IMR-90 (cell line): ENCODE results near the gene GRAMD4. TPM values are rescaled to one million over a fixed set of nuclear protein-coding genes. Genes with fewer than 3 reads are reported as not detected.

ENCODE experiments used
- ATAC-seq: fragments of 200-7000 bp; cut with Tn5 transposase; 2 replicates; pipeline ENCODE4 v1.9.1; 2020; ENCODE audit warnings: low read depth, mild to moderate bottlenecking, moderate library complexity
- BruUV-seq: library from RNA; stranded (reverse); fragments of 400-500 nt; replicated peaks from 2 replicates; lab custom pipeline; 2021; lab: Mats Ljungman, UMichigan
- CTCF ChIA-PET: fragments of 300-600 bp; formaldehyde crosslinking; extraction: SDS; loops from one replicate; lab custom pipeline; 2021; ENCODE audit warnings: antibody characterized with exemption; lab: Yijun Ruan, JAX
- POLR2A ChIA-PET: fragments of 300-600 bp; sonication (Branson Sonifier 250); formaldehyde crosslinking; loops from one replicate; lab custom pipeline; 2022; ENCODE audit warnings: antibody characterized with exemption; ENCODE audit not compliant: unreplicated experiment; lab: Charles Lee
- DNase-seq: peaks from one replicate; pipeline ENCODE4 v3.0.0; 2013
- H2AFZ ChIP-seq: replicated peaks from 2 replicates; pipeline ENCODE3; 2013; ENCODE audit warnings: low read length, mild to moderate bottlenecking; ENCODE audit not compliant: poor library complexity
- H2AK5ac ChIP-seq: 2 replicates; pipeline ENCODE4 v1.6.1; 2013; ENCODE audit warnings: low read depth, low read length, inconsistent platforms
- H2AK9ac ChIP-seq: replicated peaks from 2 replicates; pipeline ENCODE3; 2013; ENCODE audit warnings: mild to moderate bottlenecking, low read depth, low read length, moderate library complexity; ENCODE audit not compliant: poor library complexity
- H2BK120ac ChIP-seq: 2 replicates; pipeline ENCODE4 v1.6.1; 2013; ENCODE audit warnings: low read depth, low read length, inconsistent platforms
- H2BK15ac ChIP-seq: 3 replicates; pipeline ENCODE4 v1.6.1; 2013; ENCODE audit warnings: low read depth, low read length, inconsistent platforms
- H2BK20ac ChIP-seq: 2 replicates; pipeline ENCODE4 v1.6.1; 2013; ENCODE audit warnings: low read depth, mild to moderate bottlenecking, inconsistent platforms, low read length, moderate library complexity
- H2BK5ac ChIP-seq: 2 replicates; pipeline ENCODE4 v1.6.1; 2013; ENCODE audit warnings: mild to moderate bottlenecking, low read depth, low read length, inconsistent platforms; ENCODE audit not compliant: poor library complexity, severe bottlenecking
- H3K14ac ChIP-seq: replicated peaks from 2 replicates; pipeline ENCODE4 v1.6.1; 2013; ENCODE audit warnings: low read depth, low read length, inconsistent platforms
- H3K18ac ChIP-seq: 2 replicates; pipeline ENCODE4 v1.6.1; 2013; ENCODE audit warnings: low read depth, low read length, control low read depth
- H3K23ac ChIP-seq: 2 replicates; pipeline ENCODE4 v1.6.1; 2013; ENCODE audit warnings: low read depth, low read length, inconsistent platforms
- H3K27ac ChIP-seq: 2 replicates; pipeline ENCODE4 v1.5.1; 2013; ENCODE audit warnings: mild to moderate bottlenecking, control low read depth, low read length; ENCODE audit not compliant: insufficient read depth
- H3K27me3 ChIP-seq: 2 replicates; pipeline ENCODE4 v1.6.1; 2013; ENCODE audit warnings: low read length; ENCODE audit not compliant: control insufficient read depth, insufficient read depth
- H3K36me3 ChIP-seq: 2 replicates; pipeline ENCODE4 v1.6.1; 2013; ENCODE audit warnings: low read length, mixed read lengths; ENCODE audit not compliant: control insufficient read depth, insufficient read depth
- H3K4ac ChIP-seq: 2 replicates; pipeline ENCODE4 v1.6.1; 2013; ENCODE audit warnings: low read depth, low read length, inconsistent platforms
- H3K4me1 ChIP-seq: 2 replicates; pipeline ENCODE4 v1.6.1; 2013; ENCODE audit warnings: low read length, mixed read lengths; ENCODE audit not compliant: control insufficient read depth, insufficient read depth
- H3K4me2 ChIP-seq: 2 replicates; pipeline ENCODE4 v1.6.1; 2013; ENCODE audit warnings: low read depth, mild to moderate bottlenecking, control low read depth, low read length, moderate library complexity
- H3K4me3 ChIP-seq: 2 replicates; pipeline ENCODE4 v1.5.1; 2013; ENCODE audit warnings: low read depth, mild to moderate bottlenecking, control low read depth, low read length, moderate library complexity; ENCODE audit not compliant: insufficient read depth
- H3K56ac ChIP-seq: 2 replicates; pipeline ENCODE4 v1.6.1; 2013; ENCODE audit warnings: low read length, inconsistent platforms; ENCODE audit not compliant: insufficient read depth; ENCODE audit errors: extremely low read depth
- H3K79me1 ChIP-seq, 2 experiments: 2 replicates each; pipeline ENCODE4 v1.6.1; 2013; ENCODE audit warnings: low read length in 2 of 2, inconsistent platforms in 1 of 2, low read depth in 1 of 2
- H3K9ac ChIP-seq: 2 replicates; pipeline ENCODE4 v1.6.1; 2013; ENCODE audit warnings: low read depth, low read length, control low read depth
- H3K9me1 ChIP-seq: 2 replicates; pipeline ENCODE4 v1.6.1; 2013; ENCODE audit warnings: low read length, inconsistent platforms; ENCODE audit not compliant: insufficient read depth
- H3K9me3 ChIP-seq: 2 replicates; pipeline ENCODE4 v1.6.1; 2013; ENCODE audit warnings: low read length; ENCODE audit not compliant: control insufficient read depth, insufficient read depth
- H4K20me1 ChIP-seq: 2 replicates; pipeline ENCODE4 v1.6.1; 2013; ENCODE audit warnings: low read length, inconsistent platforms; ENCODE audit not compliant: insufficient read depth
- H4K5ac ChIP-seq: 2 replicates; pipeline ENCODE4 v1.6.1; 2013; ENCODE audit warnings: mild to moderate bottlenecking, low read depth, low read length, control low read depth
- H4K8ac ChIP-seq, 2 experiments: 2 replicates each; pipeline ENCODE4 v1.6.1; 2013; ENCODE audit warnings: low read depth in 2 of 2, low read length in 2 of 2, control low read depth in 1 of 2, inconsistent platforms in 1 of 2
- H4K91ac ChIP-seq: 2 replicates; pipeline ENCODE4 v1.6.1; 2013; ENCODE audit warnings: low read depth, low read length, inconsistent platforms; ENCODE audit not compliant: insufficient read depth
- BHLHE40 ChIP-seq: fragments of 150-350 bp; IDR thresholded peaks from 2 replicates; pipeline ENCODE4 v1.6.1; 2016; ENCODE audit warnings: mild to moderate bottlenecking, low read depth, low read length
- CEBPB ChIP-seq: IDR thresholded peaks from 2 replicates; pipeline ENCODE4 v1.6.1; 2012; ENCODE audit warnings: low read depth, low read length, improper control_type of control experiment
- CHD1 ChIP-seq: IDR thresholded peaks from 2 replicates; pipeline ENCODE4 v1.6.1; 2012; ENCODE audit warnings: low read depth, low read length, improper control_type of control experiment
- FOS ChIP-seq: fragments of 150-350 bp; IDR thresholded peaks from 2 replicates; pipeline ENCODE4 v1.6.1; 2016; ENCODE audit warnings: low read depth, low read length
- MAFK ChIP-seq: IDR thresholded peaks from 2 replicates; pipeline ENCODE4 v1.6.1; 2012; ENCODE audit warnings: low read depth, low read length, improper control_type of control experiment
- MAZ ChIP-seq: IDR thresholded peaks from 2 replicates; pipeline ENCODE4 v1.6.1; 2012; ENCODE audit warnings: low read depth, mild to moderate bottlenecking, low read length, improper control_type of control experiment, moderate library complexity, borderline replicate concordance
- MXI1 ChIP-seq: IDR thresholded peaks from 2 replicates; pipeline ENCODE4 v1.6.1; 2012; ENCODE audit warnings: low read depth, mild to moderate bottlenecking, low read length, moderate library complexity, borderline replicate concordance
- NFE2L2 ChIP-seq: fragments of 150-350 bp; IDR thresholded peaks from 2 replicates; pipeline ENCODE4 v1.6.1; 2016; ENCODE audit warnings: low read depth, mild to moderate bottlenecking, low read length
- POLR2A ChIP-seq: IDR thresholded peaks from 2 replicates; pipeline ENCODE4 v1.6.1; 2012; ENCODE audit warnings: mild to moderate bottlenecking, low read depth, low read length
- RAD21 ChIP-seq: IDR thresholded peaks from 2 replicates; pipeline ENCODE4 v1.6.1; 2012; ENCODE audit warnings: low read length, improper control_type of control experiment
- RCOR1 ChIP-seq: IDR thresholded peaks from 2 replicates; pipeline ENCODE4 v1.6.1; 2012; ENCODE audit warnings: mild to moderate bottlenecking, low read length, improper control_type of control experiment; ENCODE audit not compliant: insufficient replicate concordance
- RFX5 ChIP-seq: IDR thresholded peaks from 2 replicates; pipeline ENCODE4 v1.8.0; 2012; ENCODE audit warnings: low read depth, mild to moderate bottlenecking, low read length, moderate library complexity
- SMC3 ChIP-seq: fragments of 150-350 bp; IDR thresholded peaks from 2 replicates; pipeline ENCODE4 v1.6.1; 2016; ENCODE audit warnings: low read depth, mild to moderate bottlenecking, antibody characterized with exemption, low read length, moderate library complexity
- WGBS, 2 experiments: methylation state at CpG; one replicate each; pipeline versions ENCODE4 v1.1.5 to v1.1.7; 2013; ENCODE audit warnings: missing lambda C conversion rate in 2 of 2; ENCODE audit not compliant: insufficient read length in 1 of 2; ENCODE audit errors: extremely low coverage in 2 of 2; 5-methylcytosine and 5-hydroxymethylcytosine counted together
- dilution Hi-C: fragments of 300-500 bp; cut with HindIII; formaldehyde crosslinking; loops from one replicate; pipeline ENCODE4 v1.14.3; 2018; ENCODE audit warnings: low sequenced_read_pairs; ENCODE audit not compliant: unreplicated experiment
- in situ Hi-C: fragments of 300-500 bp; cut with MboI; formaldehyde crosslinking; loops from 3 replicates; pipeline ENCODE4 v1.14.3; 2019; ENCODE audit warnings: low sequenced_read_pairs, inconsistent platforms, mixed read lengths
- intact Hi-C: fragments of 100-400 bp; cut with micrococcal nuclease; formaldehyde crosslinking; loops from 2 replicates; pipeline ENCODE4 v1.10.0; 2022
- polyA plus RNA-seq, 3 experiments: library from polyadenylated mRNA; depleted of rRNA; stranded (reverse); fragments of >200 nt; gene quantifications; 2 replicates each; pipeline ENCODE4 v1.2.3, GENCODE V29; 2012; ENCODE audit warnings: low replicate concordance in 1 of 3
- total RNA-seq: library from RNA; depleted of rRNA; stranded (reverse); fragments of >200 nt; gene quantifications from 2 replicates; pipeline ENCODE4 v1.2.3, GENCODE V29; 2012
- TF ChIP-seq, protein P1 (sequence below): fragments of 150-350 bp; IDR thresholded peaks from 2 replicates; pipeline ENCODE4 v1.6.1; 2017; ENCODE audit warnings: mild to moderate bottlenecking, antibody characterized with exemption, low read length, low read depth
- TF ChIP-seq, protein P2 (sequence below): conservative IDR thresholded peaks from 2 replicates; pipeline ENCODE4 v1.5.1; 2012; ENCODE audit warnings: mild to moderate bottlenecking, low read depth, low read length, improper control_type of control experiment
- TF ChIP-seq, protein P3 (sequence below): fragments of 150-350 bp; IDR thresholded peaks from 2 replicates; pipeline ENCODE4 v1.6.1; 2016; ENCODE audit warnings: low read depth, mild to moderate bottlenecking, low read length, moderate library complexity, borderline replicate concordance

Gene GRAMD4
- total and polyA plus RNA-seq, 2 of the 4 experiments (the other 2 are of a cell fraction), result 2.7 to 5.8 TPM

- POLR2A ChIA-PET, result no interaction called here
- dilution Hi-C loops, result no loop called here
- H2BK15ac ChIP-seq, result no peak overlapping the region
These were observed 39.1 kb upstream of the GRAMD4 start for GRCh38 chr22:46580940-46581537.

More at GRCh38 chr22:46580940-46581537, 39.1 kb upstream of the GRAMD4 start:
- Histone ChIP-seq H3K4me3 (no peak overlapping the region), H3K14ac (no peak overlapping the region), H3K36me3 (no peaks in the 10 kb centered on the region), H4K91ac (no peak overlapping the region), H3K23ac (no peak overlapping the region), H2BK120ac (no peak overlapping the region), H3K56ac (no peak overlapping the region), H3K4me1 (peaks cover 21% of the 10 kb centered on the region), H4K20me1 (peaks cover 26% of the 10 kb centered on the region), H3K9me3 (no peaks in the 10 kb centered on the region), H2AFZ (no peak overlapping the region), H2AK9ac (no peak overlapping the region), H2BK20ac (no peak overlapping the region), H3K79me1 (peaks cover 12 to 17% of the 10 kb centered on the region in 2 experiments; a peak in 3 of 4 replicates), H3K4ac (no peak overlapping the region), H3K27me3 (peaks cover 5% of the 10 kb centered on the region; the same call in 1 of the 2 replicates), H3K18ac (no peak overlapping the region), H4K8ac (no peak overlapping the region), H3K9ac (no peak overlapping the region), H3K9me1 (no peaks in the 10 kb centered on the region), H4K5ac (no peak overlapping the region), H3K4me2 (no peak overlapping the region), H2AK5ac (no peak overlapping the region), H2BK5ac (no peak overlapping the region), H3K27ac (no peak overlapping the region)
- in situ Hi-C loops, result no loop called here
- CTCF ChIA-PET, result no interaction called here
- intact Hi-C loops, result no loop called here
- ATAC-seq (no peak), DNase-seq (no peak)
- no TSS peak for BruUV-seq
- 93% methylated on average over 6 of the region's 13 CpGs; no CpG with 5 or more reads in 1 of the 2 experiments for WGBS, 2 experiments
- TF ChIP-seq POLR2A (no peak), MAZ (no peak), RAD21 (no peak), RFX5 (no peak), CHD1 (no peak), MAFK (no peak), RCOR1 (no peak), CEBPB (no peak), FOS (no peak), SMC3 (no peak), MXI1 (no peak), BHLHE40 (no peak), NFE2L2 (no peak)
- TF ChIP-seq, protein P1, sequence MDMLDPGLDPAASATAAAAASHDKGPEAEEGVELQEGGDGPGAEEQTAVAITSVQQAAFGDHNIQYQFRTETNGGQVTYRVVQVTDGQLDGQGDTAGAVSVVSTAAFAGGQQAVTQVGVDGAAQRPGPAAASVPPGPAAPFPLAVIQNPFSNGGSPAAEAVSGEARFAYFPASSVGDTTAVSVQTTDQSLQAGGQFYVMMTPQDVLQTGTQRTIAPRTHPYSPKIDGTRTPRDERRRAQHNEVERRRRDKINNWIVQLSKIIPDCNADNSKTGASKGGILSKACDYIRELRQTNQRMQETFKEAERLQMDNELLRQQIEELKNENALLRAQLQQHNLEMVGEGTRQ, result no peak
- TF ChIP-seq, protein P2, sequence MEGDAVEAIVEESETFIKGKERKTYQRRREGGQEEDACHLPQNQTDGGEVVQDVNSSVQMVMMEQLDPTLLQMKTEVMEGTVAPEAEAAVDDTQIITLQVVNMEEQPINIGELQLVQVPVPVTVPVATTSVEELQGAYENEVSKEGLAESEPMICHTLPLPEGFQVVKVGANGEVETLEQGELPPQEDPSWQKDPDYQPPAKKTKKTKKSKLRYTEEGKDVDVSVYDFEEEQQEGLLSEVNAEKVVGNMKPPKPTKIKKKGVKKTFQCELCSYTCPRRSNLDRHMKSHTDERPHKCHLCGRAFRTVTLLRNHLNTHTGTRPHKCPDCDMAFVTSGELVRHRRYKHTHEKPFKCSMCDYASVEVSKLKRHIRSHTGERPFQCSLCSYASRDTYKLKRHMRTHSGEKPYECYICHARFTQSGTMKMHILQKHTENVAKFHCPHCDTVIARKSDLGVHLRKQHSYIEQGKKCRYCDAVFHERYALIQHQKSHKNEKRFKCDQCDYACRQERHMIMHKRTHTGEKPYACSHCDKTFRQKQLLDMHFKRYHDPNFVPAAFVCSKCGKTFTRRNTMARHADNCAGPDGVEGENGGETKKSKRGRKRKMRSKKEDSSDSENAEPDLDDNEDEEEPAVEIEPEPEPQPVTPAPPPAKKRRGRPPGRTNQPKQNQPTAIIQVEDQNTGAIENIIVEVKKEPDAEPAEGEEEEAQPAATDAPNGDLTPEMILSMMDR, result no peak
- TF ChIP-seq, protein P3, sequence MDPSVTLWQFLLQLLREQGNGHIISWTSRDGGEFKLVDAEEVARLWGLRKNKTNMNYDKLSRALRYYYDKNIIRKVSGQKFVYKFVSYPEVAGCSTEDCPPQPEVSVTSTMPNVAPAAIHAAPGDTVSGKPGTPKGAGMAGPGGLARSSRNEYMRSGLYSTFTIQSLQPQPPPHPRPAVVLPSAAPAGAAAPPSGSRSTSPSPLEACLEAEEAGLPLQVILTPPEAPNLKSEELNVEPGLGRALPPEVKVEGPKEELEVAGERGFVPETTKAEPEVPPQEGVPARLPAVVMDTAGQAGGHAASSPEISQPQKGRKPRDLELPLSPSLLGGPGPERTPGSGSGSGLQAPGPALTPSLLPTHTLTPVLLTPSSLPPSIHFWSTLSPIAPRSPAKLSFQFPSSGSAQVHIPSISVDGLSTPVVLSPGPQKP, result no peak
